GM19328 (cell line): Measurements from ENCODE around the gene NXPH3.

ENCODE experiments used
- ATAC-seq: cut with Tn5 transposase; IDR thresholded peaks from one replicate; pipeline ENCODE4 v1.9.1; 2021; ENCODE audit warnings: mild to moderate bottlenecking, moderate library complexity; ENCODE audit not compliant: unreplicated experiment

Gene NXPH3

GRCh38 chr17:49574945-49575678 is 559 bp upstream of the NXPH3 start:
- no peak for ATAC-seq

GRCh38 chr17:49576088-49576916 is 631 bp downstream of the NXPH3 start:
- no peak for ATAC-seq

- ATAC-seq, result no peak
Observed at GRCh38 chr17:49576917-49577649, 1.4 kb downstream of the NXPH3 start.

- no peak for ATAC-seq
Observed at GRCh38 chr17:49577650-49577934, 1.9 kb downstream of the NXPH3 start.

- ATAC-seq, result no peak
Observed at GRCh38 chr17:49577963-49578362, 2.3 kb downstream of the NXPH3 start.

- ATAC-seq, result no peak
Observed at GRCh38 chr17:49578414-49578813, 2.7 kb downstream of the NXPH3 start.

- no peak for ATAC-seq
Observed at GRCh38 chr17:49578952-49579500, 3.4 kb downstream of the NXPH3 start.

GRCh38 chr17:49579522-49579921 is 3.9 kb downstream of the NXPH3 start:
- ATAC-seq, result no peak

- ATAC-seq, result no peak
Observed at GRCh38 chr17:49580055-49580721, 4.5 kb downstream of the NXPH3 start.

- no peak for ATAC-seq
Observed at GRCh38 chr17:49580981-49581647, 5.4 kb downstream of the NXPH3 start.

- no peak for ATAC-seq
Observed at GRCh38 chr17:49581648-49581998, 6.0 kb downstream of the NXPH3 start.

- no peak for ATAC-seq
Observed at GRCh38 chr17:49582055-49582722, 6.5 kb downstream of the NXPH3 start.

- no peak for ATAC-seq
Observed at GRCh38 chr17:49582789-49583188, 7.1 kb downstream of the NXPH3 start.

GRCh38 chr17:49583226-49583625 is 7.6 kb downstream of the NXPH3 start:
- no peak for ATAC-seq

GRCh38 chr17:49583889-49584288 is 8.2 kb downstream of the NXPH3 start:
- no peak for ATAC-seq

GRCh38 chr17:49585422-49586027 is 9.9 kb downstream of the NXPH3 start:
- no peak for ATAC-seq

GRCh38 chr17:49587366-49588073 is 11.8 kb downstream of the NXPH3 start:
- no peak for ATAC-seq

GRCh38 chr17:49588312-49588711 is 12.6 kb downstream of the NXPH3 start:
- no peak for ATAC-seq
